GM18868 (cell line): ENCODE measurements around the gene HOXB2.
A peak's percentile ranks its signal among the peaks of the same experiment; 100 is the strongest.
"Not testable (repeated sequence)": the region's sequence is repeated elsewhere in the genome, so short reads cannot be mapped to it uniquely, and the experiment has no call there.

Experiments used
- ATAC-seq: cut with Tn5 transposase; IDR thresholded peaks from one replicate; pipeline ENCODE4 v1.9.1; 2021; ENCODE audit warnings: mild to moderate bottlenecking, moderate library complexity; ENCODE audit not compliant: unreplicated experiment

Gene HOXB2

GRCh38 chr17:48517478-48517877, 27.4 kb downstream of the HOXB2 start:
- ATAC-seq: no peak

- ATAC-seq: no peak
Observed at GRCh38 chr17:48515925-48516900, 28.7 kb downstream of the HOXB2 start.

- ATAC-seq: no peak
Observed at GRCh38 chr17:48514477-48514876, 30.4 kb downstream of the HOXB2 start.

- no peak for ATAC-seq
Observed at GRCh38 chr17:48513666-48514455, 31.0 kb downstream of the HOXB2 start.

DNA sequence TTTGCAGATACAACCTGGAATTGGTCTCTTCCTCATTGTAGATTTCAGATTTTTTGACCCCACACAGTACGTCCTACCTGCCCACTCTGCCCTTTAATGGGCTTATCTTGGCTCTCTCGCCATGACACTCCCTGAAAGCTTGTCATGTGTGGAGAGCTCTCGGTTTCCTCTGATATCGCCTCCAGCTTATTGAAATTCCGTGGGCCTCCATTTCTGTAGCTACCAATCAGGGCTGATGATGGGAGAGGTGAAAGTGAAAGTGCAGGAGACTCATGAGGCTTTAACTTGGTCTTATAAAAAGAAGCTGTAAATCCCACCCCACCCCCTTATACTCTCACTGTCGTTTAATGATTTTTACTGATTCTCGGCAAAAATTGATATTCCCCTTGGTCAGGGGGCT, 31.8 kb downstream of the HOXB2 start:
- no peak for ATAC-seq

GRCh38 chr17:48510761-48511604, 33.9 kb downstream of the HOXB2 start:
- peak; percentile 53 for ATAC-seq

DNA sequence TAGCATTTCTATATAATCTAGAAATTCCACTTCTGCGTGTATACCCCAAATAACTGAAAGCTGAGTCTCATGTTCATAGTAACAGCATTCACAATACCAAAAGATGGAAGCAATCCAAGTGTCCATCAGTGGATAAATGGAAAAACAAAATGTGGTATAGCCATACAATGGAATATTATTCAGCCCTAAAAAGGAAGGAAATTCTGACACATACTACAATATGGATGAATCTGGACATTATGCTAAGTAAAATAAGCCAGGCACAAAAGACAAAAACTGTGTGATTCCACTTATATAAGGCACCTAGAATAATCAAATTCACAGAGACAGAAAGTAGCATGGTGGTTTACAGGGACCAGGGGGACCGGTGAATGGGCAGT, 34.5 kb downstream of the HOXB2 start:
- ATAC-seq: no peak

DNA sequence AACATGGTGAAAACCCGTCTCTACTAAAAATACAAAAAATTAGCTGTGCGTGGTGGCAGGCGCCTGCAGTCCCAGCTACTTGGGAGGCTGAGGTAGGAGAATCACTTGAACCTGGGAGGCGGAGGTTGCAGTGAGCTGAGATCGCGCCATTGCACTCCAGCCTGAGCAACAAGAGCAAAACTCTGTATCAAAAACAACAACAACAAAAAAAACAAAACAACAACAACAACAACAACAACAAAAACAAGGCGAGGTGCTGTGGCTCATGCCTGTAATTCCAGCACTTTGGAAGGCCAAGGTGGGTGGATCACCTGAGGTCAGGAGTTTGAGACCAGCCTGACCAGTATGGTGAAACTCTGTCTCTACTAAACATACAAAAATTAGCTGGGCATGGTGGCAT, 35.2 kb downstream of the HOXB2 start:
- not testable (repeated sequence) for ATAC-seq

DNA sequence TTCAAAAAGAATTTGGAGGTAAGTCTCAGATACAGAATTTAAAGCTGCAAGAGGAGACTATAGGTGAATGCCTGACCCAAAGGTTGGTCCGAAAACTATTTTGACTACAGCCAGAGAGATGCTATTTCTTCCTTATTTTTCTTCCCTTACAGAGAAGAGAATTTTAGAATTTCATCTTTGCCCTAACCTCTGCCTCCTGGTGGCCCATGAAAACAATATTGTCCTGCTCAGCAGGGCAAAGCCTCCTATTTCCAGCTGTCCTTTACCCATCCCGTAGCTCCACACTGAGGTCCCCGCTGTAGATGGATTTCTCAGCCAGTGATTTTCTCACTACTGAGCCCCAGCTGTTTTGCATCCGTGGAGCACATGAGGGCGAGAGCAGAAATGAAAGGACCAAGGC, 38.7 kb downstream of the HOXB2 start:
- ATAC-seq: no peak

- ATAC-seq: peak; percentile 91
Observed at GRCh38 chr17:48505788-48506187, 39.1 kb downstream of the HOXB2 start.

- no peak for ATAC-seq
Observed at GRCh38 chr17:48504953-48505352, 40.0 kb downstream of the HOXB2 start.

DNA sequence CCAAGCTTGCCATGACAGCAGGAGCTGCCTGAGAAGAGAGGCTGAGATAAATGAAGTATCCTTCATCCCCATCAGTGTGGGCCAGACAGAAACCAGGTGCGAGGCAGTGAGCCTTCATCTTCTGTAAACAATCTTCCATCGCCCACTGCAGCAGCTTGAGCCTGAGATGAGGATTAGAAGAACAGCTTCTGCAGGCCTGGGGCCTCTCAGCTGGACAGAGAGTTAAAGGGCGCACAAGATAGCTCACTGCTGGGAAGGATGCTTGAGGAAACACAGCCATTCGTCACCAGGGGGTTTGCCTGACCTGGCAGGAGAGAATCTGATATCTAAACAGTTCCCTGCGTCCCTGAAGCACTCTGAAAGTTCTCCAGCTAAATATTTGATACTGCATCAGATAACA, 41.2 kb downstream of the HOXB2 start:
- no peak for ATAC-seq

- no peak for ATAC-seq
Observed at GRCh38 chr17:48502901-48503300, 42.0 kb downstream of the HOXB2 start.

DNA sequence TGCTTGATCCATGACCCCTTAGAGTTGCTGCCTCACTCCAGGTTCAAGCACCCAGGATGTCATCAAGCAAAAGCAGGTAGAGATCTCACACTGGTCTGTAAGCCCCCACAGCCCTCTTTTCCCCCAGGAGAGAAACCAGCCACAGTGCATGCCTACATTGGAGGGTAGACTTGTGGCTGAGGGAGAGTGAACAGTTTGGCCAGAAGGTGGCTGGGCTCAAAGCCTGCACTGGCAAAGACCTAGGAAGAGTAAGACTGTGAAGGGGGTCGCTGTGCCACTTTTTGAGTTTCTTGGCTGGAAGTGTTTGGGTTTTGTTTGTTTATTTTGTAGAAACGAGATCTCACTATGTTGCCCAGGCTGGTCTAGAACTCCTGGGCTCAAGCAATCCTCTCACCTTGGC, 42.6 kb downstream of the HOXB2 start:
- ATAC-seq: no peak

GRCh38 chr17:48500435-48501426, 44.2 kb downstream of the HOXB2 start:
- ATAC-seq: no peak

DNA sequence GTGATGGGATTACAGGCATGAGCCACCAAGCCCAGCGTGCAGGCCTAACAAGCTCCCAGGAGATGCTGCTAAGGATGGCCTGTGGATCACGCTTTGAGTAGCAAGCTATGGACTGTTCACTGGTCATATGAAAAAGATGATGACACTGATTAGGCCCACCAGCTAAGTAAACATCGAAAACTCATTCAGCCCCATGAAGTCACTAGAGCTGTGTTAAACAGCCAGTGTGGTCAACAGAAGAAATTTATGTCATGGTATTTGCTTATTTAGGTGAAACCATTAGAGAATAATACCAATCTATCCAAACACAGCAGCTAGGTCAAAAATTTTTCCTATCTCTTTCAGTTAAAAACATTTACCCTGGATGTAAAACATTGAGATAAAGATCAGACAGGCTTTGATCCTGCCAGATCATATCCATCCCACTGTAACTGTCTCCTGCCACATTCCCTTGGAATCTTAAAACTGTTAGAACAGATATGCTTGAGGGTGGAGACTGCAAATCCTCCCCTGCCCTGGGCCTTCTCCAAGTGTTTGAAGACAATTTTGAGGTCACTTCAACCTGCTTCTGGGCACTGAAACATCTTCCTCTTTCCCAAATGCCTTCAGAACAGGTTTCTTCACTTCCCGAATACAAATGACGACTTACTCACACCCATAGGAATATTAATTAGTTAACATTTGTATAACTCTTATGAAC, 45.0 kb downstream of the HOXB2 start:
- no peak for ATAC-seq

DNA sequence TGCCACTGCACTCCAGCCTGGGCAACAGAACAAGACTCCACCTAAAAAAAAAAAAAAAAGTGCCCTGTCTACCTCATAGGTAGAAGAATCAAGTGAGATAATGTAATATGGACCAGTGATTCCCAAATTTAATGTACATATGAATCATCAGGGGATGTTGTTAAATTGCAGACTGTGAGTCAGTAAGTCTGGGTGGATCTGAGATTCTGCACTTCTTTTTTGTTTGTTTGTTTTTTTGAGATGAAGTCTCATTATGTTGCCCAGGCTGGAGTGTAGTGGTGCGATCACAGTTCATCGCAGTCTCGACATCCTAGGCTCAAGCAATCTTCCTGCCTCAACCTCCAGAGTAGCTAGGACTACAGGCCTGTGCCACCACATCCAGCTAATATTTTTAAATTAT, 45.7 kb downstream of the HOXB2 start:
- no peak for ATAC-seq

DNA sequence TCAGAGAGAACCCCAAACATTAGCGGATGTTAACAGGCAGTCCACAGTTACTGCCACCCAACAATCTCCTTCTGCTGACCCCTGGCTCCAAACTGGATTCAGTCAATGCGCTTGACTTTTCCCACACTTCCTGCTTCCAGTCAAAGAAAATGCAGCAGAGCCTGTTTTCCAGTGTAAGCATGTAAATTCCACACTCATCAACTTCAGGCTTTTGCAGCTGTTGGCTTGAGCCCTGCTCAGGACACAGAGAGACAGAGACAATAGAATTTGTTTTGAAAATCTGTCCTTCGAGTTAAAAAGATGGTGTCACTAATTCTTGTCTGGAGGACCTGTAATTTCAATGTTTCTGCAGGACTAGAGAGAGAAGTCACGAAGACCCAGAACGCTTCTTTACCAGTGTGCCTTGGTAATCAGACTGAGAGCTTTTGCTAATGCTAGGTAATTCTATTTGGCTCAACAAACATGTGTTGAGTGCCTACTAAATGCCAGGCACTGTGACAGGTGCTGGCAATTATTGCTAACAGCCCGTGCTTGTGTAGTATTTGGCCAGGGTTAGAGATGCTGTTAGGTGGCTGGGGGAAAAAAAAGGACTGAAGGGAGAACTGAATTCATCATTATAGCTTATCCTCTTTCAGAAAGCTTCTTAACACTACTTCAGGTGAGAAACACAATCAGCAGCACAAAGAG, 46.6 kb downstream of the HOXB2 start:
- no peak for ATAC-seq

DNA sequence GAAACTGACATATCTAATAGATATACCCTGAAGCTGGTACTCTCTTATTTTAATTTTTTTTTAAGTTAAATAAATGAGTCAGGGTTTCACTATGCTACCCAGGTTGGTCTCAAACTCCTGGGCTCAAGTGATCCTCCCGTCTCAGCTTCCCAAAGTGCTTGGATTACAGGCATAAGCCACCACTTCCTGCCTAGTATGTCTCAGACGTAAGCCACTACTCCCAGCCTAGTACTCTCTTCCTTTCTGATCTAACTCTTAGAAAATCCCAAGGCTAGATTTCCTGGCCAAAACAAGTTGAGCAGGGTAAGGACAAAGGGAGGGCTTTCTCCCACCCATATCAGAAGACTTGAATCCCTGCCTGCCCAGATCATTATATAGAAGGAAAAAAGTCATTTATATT, 47.8 kb downstream of the HOXB2 start:
- no peak for ATAC-seq
